DOHH2 (cell line): Measurements from ENCODE around the gene VPS4A.

Experiments
- CTCF ChIP-seq: fragments of 200-600 bp; sonication (generic); IDR thresholded peaks from one replicate; pipeline ENCODE4 v1.5.1; 2014; ENCODE audit warnings: antibody characterized with exemption, mild to moderate bottlenecking, low read depth, low read length; ENCODE audit not compliant: poor library complexity, severe bottlenecking
- EZH2phosphoT487 ChIP-seq: fragments of 200-600 bp; sonication (generic); IDR thresholded peaks from 2 replicates; pipeline ENCODE4 v1.6.1; 2017; ENCODE audit warnings: borderline replicate concordance, mild to moderate bottlenecking, antibody characterized with exemption, low read length, moderate library complexity, mixed read lengths

- TF ChIP-seq CTCF (no peak), EZH2phosphoT487 (no peak)
Measured at GRCh38 chr16:69349536-69349935, 38.4 kb downstream of the VPS4A start.
